Upper lobe of right lung (tissue), 1 donor: ENCODE results near the gene KIZ. TPM values are rescaled to one million over a fixed set of nuclear protein-coding genes. Genes with fewer than 3 reads are reported as not detected.

Experiments
- ATAC-seq: fragments of 200-7000 bp; cut with Tn5 transposase; one replicate; pipeline ENCODE4 v1.9.1; 2020; ENCODE audit warnings: mild to moderate bottlenecking, moderate library complexity
- DNase-seq: peaks from one replicate; pipeline ENCODE4 v3.0.0-alpha.2; 2020
- H3K27ac ChIP-seq: fragments of 200-600 bp; one replicate; pipeline ENCODE4 v1.8.0; 2022
- H3K27me3 ChIP-seq: fragments of 200-600 bp; one replicate; pipeline ENCODE4 v1.8.0; 2022; ENCODE audit warnings: mild to moderate bottlenecking
- H3K36me3 ChIP-seq: fragments of 200-600 bp; one replicate; pipeline ENCODE4 v1.8.0; 2022
- H3K4me1 ChIP-seq: fragments of 200-600 bp; one replicate; pipeline ENCODE4 v1.8.0; 2022
- H3K4me3 ChIP-seq: fragments of 200-600 bp; one replicate; pipeline ENCODE4 v1.8.0; 2022; ENCODE audit warnings: mild to moderate bottlenecking
- H3K9me3 ChIP-seq: fragments of 200-600 bp; one replicate; pipeline ENCODE4 v1.8.0; 2022
- intact Hi-C: fragments of 100-400 bp; cut with DNase I; formaldehyde crosslinking; loops from one replicate; pipeline ENCODE4 v1.11.0; 2022
- total RNA-seq: library from RNA; stranded (reverse); fragmentation: NEBNext Ultra II Directional; extraction: Animal tissue kit (Norgen Biotek cat#: 25700); gene quantifications from one replicate; pipeline ENCODE4 v1.2.1, GENCODE V29; 2021
- TF ChIP-seq, protein P1 (sequence below): fragments of 200-600 bp; IDR thresholded peaks from one replicate; pipeline ENCODE4 v1.8.0; 2022; ENCODE audit warnings: antibody characterized with exemption
- donor health status: DM: no; HTN: yes; CAD: no; lungs with severe emphysema.

Gene KIZ
- total RNA-seq, 1 donor from 2014 or later = 16.2 TPM

DNA sequence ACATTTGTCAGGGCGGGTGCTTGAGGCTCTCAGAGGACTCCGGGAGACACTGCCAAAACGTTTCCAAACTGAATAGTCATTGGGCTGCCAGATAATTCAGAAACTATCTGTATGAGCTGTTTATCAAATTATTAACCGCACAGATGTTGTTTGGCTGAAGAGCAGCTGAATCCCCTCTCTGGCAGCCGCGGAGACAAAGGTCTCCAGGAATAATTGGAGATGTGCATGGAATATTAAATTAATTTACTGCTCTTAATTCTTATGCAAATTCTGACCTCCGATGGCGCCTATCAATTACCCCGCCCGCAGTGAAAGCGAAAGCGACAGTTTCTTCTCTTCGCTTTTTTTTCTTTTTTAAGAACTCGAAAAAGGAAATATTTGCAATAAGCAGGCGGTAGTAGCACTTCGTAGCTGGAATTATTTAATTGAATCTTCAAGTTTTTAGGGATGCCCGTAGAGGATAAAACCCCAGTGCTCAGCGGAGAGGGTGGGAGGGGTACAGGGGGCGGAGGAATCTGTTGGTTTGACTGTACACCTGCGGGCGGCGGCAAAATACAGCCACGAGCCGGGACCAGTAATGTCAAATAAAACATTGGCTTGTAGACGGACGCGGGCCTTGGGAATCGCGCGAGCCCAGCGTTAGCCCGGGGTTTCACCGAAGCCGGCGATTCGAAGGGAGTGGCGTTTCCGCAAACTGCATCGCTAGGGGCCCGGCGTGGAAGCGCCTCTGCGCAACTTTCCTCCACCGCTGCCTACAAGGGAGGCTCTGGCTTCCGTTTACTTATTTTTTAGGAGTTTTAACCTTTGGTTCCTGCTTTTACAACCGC is 25.9 kb upstream of the KIZ start:
- H3K9me3 ChIP-seq = no peaks in the 10 kb centered on the region
- H3K36me3 ChIP-seq = no peaks in the 10 kb centered on the region
- H3K4me3 ChIP-seq = peak overlapping the region; percentile 47
- TF ChIP-seq, protein P1, sequence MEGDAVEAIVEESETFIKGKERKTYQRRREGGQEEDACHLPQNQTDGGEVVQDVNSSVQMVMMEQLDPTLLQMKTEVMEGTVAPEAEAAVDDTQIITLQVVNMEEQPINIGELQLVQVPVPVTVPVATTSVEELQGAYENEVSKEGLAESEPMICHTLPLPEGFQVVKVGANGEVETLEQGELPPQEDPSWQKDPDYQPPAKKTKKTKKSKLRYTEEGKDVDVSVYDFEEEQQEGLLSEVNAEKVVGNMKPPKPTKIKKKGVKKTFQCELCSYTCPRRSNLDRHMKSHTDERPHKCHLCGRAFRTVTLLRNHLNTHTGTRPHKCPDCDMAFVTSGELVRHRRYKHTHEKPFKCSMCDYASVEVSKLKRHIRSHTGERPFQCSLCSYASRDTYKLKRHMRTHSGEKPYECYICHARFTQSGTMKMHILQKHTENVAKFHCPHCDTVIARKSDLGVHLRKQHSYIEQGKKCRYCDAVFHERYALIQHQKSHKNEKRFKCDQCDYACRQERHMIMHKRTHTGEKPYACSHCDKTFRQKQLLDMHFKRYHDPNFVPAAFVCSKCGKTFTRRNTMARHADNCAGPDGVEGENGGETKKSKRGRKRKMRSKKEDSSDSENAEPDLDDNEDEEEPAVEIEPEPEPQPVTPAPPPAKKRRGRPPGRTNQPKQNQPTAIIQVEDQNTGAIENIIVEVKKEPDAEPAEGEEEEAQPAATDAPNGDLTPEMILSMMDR = no peak
- peak; percentile 77 for DNase-seq
- intact Hi-C loops = no loop called here
- peak overlapping the region; percentile 56 for H3K27ac ChIP-seq
- peak; percentile 67 for ATAC-seq
- peaks cover 36% of the 10 kb centered on the region for H3K4me1 ChIP-seq
- H3K27me3 ChIP-seq = peaks cover 67% of the 10 kb centered on the region

DNA sequence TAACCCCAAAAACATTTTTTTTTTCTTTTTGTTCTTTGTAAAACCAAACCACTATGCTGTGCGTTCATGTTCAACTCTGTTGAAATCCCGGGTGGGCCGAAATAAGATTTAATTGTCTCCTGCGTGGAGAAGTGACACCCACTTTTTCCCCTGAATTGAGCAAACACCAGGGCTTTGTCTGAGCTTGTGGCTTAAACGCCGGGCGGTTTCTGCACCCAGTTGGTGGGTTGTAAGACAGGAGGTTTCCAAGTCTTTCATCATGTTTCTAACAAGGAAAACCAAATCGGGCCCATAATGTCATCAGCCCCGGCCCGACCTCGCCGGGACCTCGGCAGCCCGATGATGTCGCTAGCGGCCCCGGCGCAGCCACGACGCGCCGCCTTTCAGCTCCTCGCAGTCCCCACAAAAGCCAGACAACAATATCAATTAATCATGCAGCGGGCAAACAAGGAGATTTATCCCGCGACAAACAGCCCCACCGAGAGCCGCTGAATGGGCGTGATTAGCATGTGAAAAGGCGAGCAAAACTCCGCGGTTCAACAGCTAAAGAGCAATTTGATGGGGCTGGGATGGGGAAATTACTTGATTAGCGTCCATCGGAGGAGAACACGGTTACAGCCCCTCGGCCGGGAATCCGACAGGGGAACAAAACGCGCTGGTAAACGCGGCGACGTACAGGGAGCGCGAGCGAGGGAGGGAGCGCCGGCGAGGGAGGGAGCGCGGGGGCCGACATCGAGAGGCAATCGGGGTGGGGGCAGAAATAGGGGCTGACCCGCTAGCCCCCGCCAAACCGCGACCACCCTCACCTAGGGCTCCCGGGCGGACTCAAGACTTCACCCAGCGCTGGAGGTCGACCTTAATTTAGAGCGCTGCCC is 25.1 kb upstream of the KIZ start:
- Histone ChIP-seq H3K27ac (peak overlapping the region; percentile 56), H3K4me3 (peak overlapping the region; percentile 47)

DNA sequence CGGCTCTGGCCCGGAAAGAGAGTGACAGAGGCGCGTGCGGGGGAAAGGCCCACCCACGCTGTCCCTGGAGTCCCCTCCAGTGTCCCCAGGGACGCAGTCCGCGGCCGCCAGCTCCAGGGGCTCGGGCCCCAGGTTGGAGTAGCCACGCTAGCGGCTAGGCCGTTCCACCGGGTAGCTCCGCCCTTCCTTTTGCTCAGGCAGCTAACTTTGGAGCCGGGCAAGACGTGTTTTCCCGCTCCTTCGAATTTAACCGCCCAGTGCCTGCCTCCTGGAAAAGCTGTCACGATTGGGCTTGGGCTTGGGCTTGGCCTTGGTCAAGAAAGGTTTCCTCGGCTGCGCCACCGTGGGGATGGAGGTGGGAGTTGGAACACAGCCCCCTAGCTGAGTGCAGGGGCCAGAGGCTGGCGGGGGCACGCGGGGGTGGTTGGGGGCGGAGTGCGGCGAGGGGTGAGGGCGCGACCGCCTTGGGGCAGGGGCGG is 24.4 kb upstream of the KIZ start:
- DNase-seq (peak; percentile 65), ATAC-seq (peak; percentile 19)
- TF ChIP-seq, protein P1 = no peak
- H3K4me1 ChIP-seq = peaks cover 45% of the 10 kb centered on the region
- peaks cover 82% of the 10 kb centered on the region for H3K27me3 ChIP-seq
- H3K36me3 ChIP-seq = no peaks in the 10 kb centered on the region
- intact Hi-C loops = no loop called here
- no peaks in the 10 kb centered on the region for H3K9me3 ChIP-seq
- peak overlapping the region; percentile 47 for H3K4me3 ChIP-seq
- no peak overlapping the region for H3K27ac ChIP-seq

More for the DNA sequence above, 25.1 kb upstream of the KIZ start:
- DNase-seq = peak; percentile 67
- peak; percentile 13 for ATAC-seq
- TF ChIP-seq, protein P1 = no peak
- Histone ChIP-seq H3K9me3 (no peaks in the 10 kb centered on the region), H3K27me3 (peaks cover 76% of the 10 kb centered on the region), H3K36me3 (no peaks in the 10 kb centered on the region), H3K4me1 (peaks cover 42% of the 10 kb centered on the region)
- intact Hi-C loops = no loop called here

DNA sequence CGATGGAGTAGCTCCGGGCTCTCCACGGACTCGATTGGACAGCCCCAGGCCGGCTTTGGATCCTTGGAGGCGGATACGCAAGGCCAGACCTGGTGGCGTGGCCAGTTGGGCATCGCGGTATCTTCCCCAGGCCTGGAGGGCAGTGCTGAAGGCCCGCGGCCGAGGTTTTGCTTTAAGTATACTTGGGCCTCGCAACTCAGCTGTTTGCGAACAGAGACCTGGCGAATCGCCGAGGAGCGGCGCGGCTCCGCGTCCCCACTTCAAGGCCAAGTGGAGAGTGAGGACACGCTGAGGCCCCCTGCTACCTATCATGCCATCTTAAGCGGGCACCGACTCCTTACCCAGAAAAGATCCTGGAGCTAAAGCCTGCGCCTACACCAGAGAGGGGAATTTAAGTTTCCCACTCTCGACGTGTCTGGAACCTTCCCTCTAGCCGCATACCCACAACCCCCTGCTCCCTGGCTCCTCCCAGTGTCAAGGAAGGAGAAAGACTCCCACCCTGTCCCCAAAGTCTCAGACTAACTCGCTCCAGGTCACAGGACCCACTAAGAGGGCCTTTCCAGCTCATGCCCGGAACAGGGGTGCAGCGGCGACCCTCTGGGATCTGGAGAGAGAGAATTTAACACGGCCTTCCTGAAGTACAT is 23.8 kb upstream of the KIZ start:
- TF ChIP-seq, protein P1 = no peak
- H3K4me3 ChIP-seq = peak overlapping the region; percentile 47
- H3K36me3 ChIP-seq = no peaks in the 10 kb centered on the region
- peaks cover 45% of the 10 kb centered on the region for H3K4me1 ChIP-seq
- peak; percentile 58 for ATAC-seq
- no peak for DNase-seq
- intact Hi-C loops = no loop called here
- no peak overlapping the region for H3K27ac ChIP-seq
- H3K27me3 ChIP-seq = peaks cover 88% of the 10 kb centered on the region
- H3K9me3 ChIP-seq = no peaks in the 10 kb centered on the region

DNA sequence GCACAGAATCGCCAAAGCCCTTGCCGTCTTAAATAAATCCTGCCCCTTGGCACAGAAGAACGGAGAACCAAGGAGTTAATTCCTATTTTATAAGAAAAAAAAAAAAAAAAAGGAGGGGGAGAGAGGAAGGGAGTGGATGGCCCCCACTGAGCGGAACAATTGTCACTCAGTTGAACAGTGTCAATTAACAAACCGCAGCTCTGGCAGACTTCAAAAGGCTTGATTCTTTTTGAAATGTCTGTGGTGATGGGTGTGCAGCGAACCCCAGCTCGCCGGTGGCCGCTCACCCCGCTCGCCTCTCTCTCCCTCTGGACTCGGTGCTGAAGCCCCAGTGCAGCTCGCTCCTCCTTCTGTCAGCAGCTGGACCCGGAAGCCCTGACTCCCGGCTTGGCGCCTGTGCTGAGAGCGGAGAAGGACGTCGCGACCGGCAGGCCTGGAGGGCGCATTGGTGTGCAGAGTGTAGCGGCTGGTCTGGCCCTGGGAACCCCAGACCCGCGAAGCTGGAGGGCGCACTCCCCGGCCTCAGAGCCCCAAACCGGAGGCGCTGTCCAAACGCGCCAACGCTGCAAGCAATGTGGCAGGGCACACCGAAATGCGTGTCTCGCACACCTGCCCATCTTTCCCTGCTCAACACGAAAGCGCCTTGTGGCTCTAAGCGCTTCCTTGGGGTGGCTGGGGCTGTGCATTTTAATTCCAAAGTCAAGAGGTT is 23.1 kb upstream of the KIZ start:
- ATAC-seq = peak; percentile 63
- intact Hi-C loops = no loop called here
- Histone ChIP-seq H3K36me3 (no peaks in the 10 kb centered on the region), H3K27me3 (peaks cover 95% of the 10 kb centered on the region), H3K4me3 (peak overlapping the region; percentile 47), H3K4me1 (peaks cover 45% of the 10 kb centered on the region), H3K27ac (no peak overlapping the region), H3K9me3 (no peaks in the 10 kb centered on the region)
- DNase-seq = peak; percentile 78
- TF ChIP-seq, protein P1 = no peak
